CD14-positive monocyte (primary cell): ENCODE measurements around the gene RXFP2. TPM values are rescaled to one million over a fixed set of nuclear protein-coding genes. Genes with fewer than 3 reads are reported as not detected.

ENCODE experiments used
- DNase-seq, 3 donors: peaks; one replicate each; pipeline ENCODE4 v3.0.0-alpha.2; 2011 to 2022
- H2AFZ ChIP-seq: 2 replicates; pipeline ENCODE4 v1.6.0; 2012; ENCODE audit warnings: mild to moderate bottlenecking, low read depth, low read length, inconsistent platforms; ENCODE audit not compliant: insufficient read depth, poor library complexity, severe bottlenecking
- H3K27ac ChIP-seq, 2 donors: 1 replicate in 1 of 2; 2 replicates in 1 of 2; pipeline ENCODE4 v1.5.1; 2012 to 2013; ENCODE audit warnings: low read length in 2 of 2, control low read depth in 1 of 2, inconsistent platforms in 1 of 2, low read depth in 1 of 2, mild to moderate bottlenecking in 1 of 2
- H3K27me3 ChIP-seq, 2 donors: one replicate each; pipeline versions ENCODE4 v1.6.0 to v1.6.1; 2011 to 2013; ENCODE audit warnings: low read length in 2 of 2; ENCODE audit not compliant: control insufficient read depth in 2 of 2, insufficient read depth in 2 of 2
- H3K36me3 ChIP-seq, 2 donors: replicated peaks in 1 of 2; 1 replicate in 1 of 2; 2 replicates in 1 of 2; pipeline versions ENCODE4 v1.5.1 to v1.6.1; 2012 to 2013; ENCODE audit warnings: low read length in 2 of 2, control low read depth in 1 of 2, inconsistent platforms in 1 of 2, mild to moderate bottlenecking in 1 of 2; ENCODE audit not compliant: insufficient read depth in 2 of 2, control insufficient read depth in 1 of 2
- H3K4me1 ChIP-seq, 2 donors: 1 replicate in 1 of 2; 2 replicates in 1 of 2; pipeline versions ENCODE4 v1.5.1 to v1.6.1; 2012 to 2013; ENCODE audit warnings: low read length in 2 of 2, control low read depth in 1 of 2, inconsistent platforms in 1 of 2, mild to moderate bottlenecking in 1 of 2, moderate library complexity in 1 of 2; ENCODE audit not compliant: insufficient read depth in 2 of 2, control insufficient read depth in 1 of 2
- H3K4me2 ChIP-seq: replicated peaks from 2 replicates; pipeline ENCODE3; 2012; ENCODE audit warnings: low read length, moderate library complexity, mild to moderate bottlenecking; ENCODE audit not compliant: poor library complexity, severe bottlenecking; ENCODE audit errors: extremely low read depth
- H3K4me3 ChIP-seq, 3 experiments: fragments of 200-600 bp in 1 of 3; sonication (generic) in 1 of 3; replicated peaks in 1 of 3; 1 replicate in 2 of 3; 2 replicates in 1 of 3; pipeline ENCODE4 v1.5.1; 2011 to 2013; ENCODE audit warnings: low read length in 3 of 3, mild to moderate bottlenecking in 3 of 3, control low read depth in 2 of 3, low read depth in 2 of 3, inconsistent platforms in 1 of 3, moderate library complexity in 1 of 3
- H3K79me2 ChIP-seq: 2 replicates; pipeline ENCODE4 v1.6.0; 2012; ENCODE audit warnings: mild to moderate bottlenecking, control low read depth, inconsistent platforms, low read length, moderate library complexity; ENCODE audit not compliant: insufficient read depth
- H3K9ac ChIP-seq: 2 replicates; pipeline ENCODE4 v1.6.0; 2017; ENCODE audit warnings: low read length, mild to moderate bottlenecking; ENCODE audit not compliant: insufficient read depth, poor library complexity, severe bottlenecking
- H3K9me3 ChIP-seq, 2 donors: replicated peaks in 1 of 2; 1 replicate in 1 of 2; 2 replicates in 1 of 2; pipeline versions ENCODE4 v1.5.1 to v1.6.1; 2012 to 2013; ENCODE audit warnings: low read length in 2 of 2, control low read depth in 1 of 2; ENCODE audit not compliant: control insufficient read depth in 1 of 2, insufficient read depth in 1 of 2
- H4K20me1 ChIP-seq: 2 replicates; pipeline ENCODE4 v1.6.0; 2012; ENCODE audit warnings: mild to moderate bottlenecking, low read length, control low read depth, moderate library complexity; ENCODE audit not compliant: insufficient read depth
- H3K27ac Mint-ChIP-seq, 7 donors: one replicate each; pipeline ENCODE4 v1.8.0; 2020; ENCODE audit warnings: mild to moderate bottlenecking in 7 of 7, mixed read lengths in 7 of 7, moderate library complexity in 6 of 7, inconsistent platforms in 2 of 7
- H3K27me3 Mint-ChIP-seq, 3 donors: one replicate each; pipeline ENCODE4 v1.8.0; 2021 to 2022; ENCODE audit warnings: low read depth in 3 of 3, mild to moderate bottlenecking in 3 of 3, mixed read lengths in 3 of 3, moderate library complexity in 3 of 3, inconsistent platforms in 1 of 3
- H3K36me3 Mint-ChIP-seq, 2 donors: one replicate each; pipeline ENCODE4 v1.8.0; 2020; ENCODE audit warnings: mixed read lengths in 2 of 2, inconsistent platforms in 1 of 2, mild to moderate bottlenecking in 1 of 2
- H3K4me1 Mint-ChIP-seq: one replicate; pipeline ENCODE4 v1.8.0; 2020; ENCODE audit warnings: mild to moderate bottlenecking, mixed read lengths
- H3K4me3 Mint-ChIP-seq, 2 donors: one replicate each; pipeline ENCODE4 v1.8.0; 2020; ENCODE audit warnings: mild to moderate bottlenecking in 2 of 2, mixed read lengths in 2 of 2, moderate library complexity in 1 of 2
- H3K9me3 Mint-ChIP-seq, 7 donors: one replicate each; pipeline ENCODE4 v1.8.0; 2020 to 2022; ENCODE audit warnings: mixed read lengths in 7 of 7, mild to moderate bottlenecking in 6 of 7, moderate library complexity in 6 of 7, inconsistent platforms in 2 of 7
- CTCF ChIP-seq: fragments of 200-600 bp; IDR thresholded peaks from one replicate; pipeline ENCODE4 v1.8.0; 2022; ENCODE audit warnings: antibody characterized with exemption, mild to moderate bottlenecking
- WGBS: methylation state at CpG from one replicate; pipeline ENCODE4 v1.1.5; 2013; ENCODE audit warnings: missing lambda C conversion rate; ENCODE audit not compliant: insufficient coverage; 5-methylcytosine and 5-hydroxymethylcytosine counted together
- intact Hi-C, 2 donors: fragments of 100-400 bp; cut with micrococcal nuclease; formaldehyde crosslinking; loops; one replicate each; pipeline versions ENCODE4 v1.15.0 to v1.15.1; 2023
- polyA plus RNA-seq, 3 donors: library from polyadenylated mRNA; depleted of rRNA in 1 of 3; unstranded in 2 of 3; stranded (reverse) in 1 of 3; fragments of 300-500 nt in 2 of 3; fragments of >200 nt in 1 of 3; fragmentation: Illumina TruSeq in 2 of 3; gene quantifications; 1 replicate in 2 of 3; 2 replicates in 1 of 3; pipeline ENCODE4 v1.2.3, GENCODE V29; 2012 to 2021

RXFP2 gene
- polyA plus RNA-seq, 3 donors = 0.38 to 0.69 TPM; not detected in 1

GRCh38 chr13:31747966-31748365 lies 8.6 kb downstream of the RXFP2 start:
- no peaks in the 10 kb centered on the region for H3K36me3 ChIP-seq
- H3K9me3 Mint-ChIP-seq = no peaks in the 10 kb centered on the region
- no peaks in the 10 kb centered on the region for H3K79me2 ChIP-seq
- peaks cover 15 to 26% of the 10 kb centered on the region in 2 donors for H3K36me3 Mint-ChIP-seq
- TF ChIP-seq CTCF = no peak
- H3K9me3 ChIP-seq = no peaks in the 10 kb centered on the region
- H3K4me3 Mint-ChIP-seq = no peak overlapping the region
- intact Hi-C loops = no loop called here
- H3K4me1 Mint-ChIP-seq = peaks cover 8% of the 10 kb centered on the region
- peaks cover 0 to 4% (median 3%) of the 10 kb centered on the region in 3 donors for H3K27me3 Mint-ChIP-seq
- no peak overlapping the region for H3K9ac ChIP-seq
- no peak overlapping the region for H3K4me3 ChIP-seq
- H3K4me2 ChIP-seq = no peak overlapping the region
- no CpG with 5 or more reads among the region's 2 CpGs for WGBS
- H4K20me1 ChIP-seq = no peaks in the 10 kb centered on the region
- H3K27me3 ChIP-seq = no peaks in the 10 kb centered on the region
- no peak overlapping the region for H3K27ac ChIP-seq
- no peak for DNase-seq
- H3K27ac Mint-ChIP-seq = no peak overlapping the region
- H3K4me1 ChIP-seq = peaks cover 7 to 11% of the 10 kb centered on the region in 2 donors
- no peak overlapping the region for H2AFZ ChIP-seq

- Mint-ChIP-seq H3K27me3 (peaks cover 2 to 4% (median 2%) of the 10 kb centered on the region in 3 donors), H3K27ac (no peak overlapping the region), H3K4me1 (peaks cover 25% of the 10 kb centered on the region), H3K4me3 (no peak overlapping the region), H3K36me3 (peaks cover 19 to 26% of the 10 kb centered on the region in 2 donors), H3K9me3 (no peaks in the 10 kb centered on the region)
- no peak overlapping the region for H2AFZ ChIP-seq
- no peak overlapping the region for H3K9ac ChIP-seq
- peaks cover 9 to 11% of the 10 kb centered on the region in 2 donors for H3K4me1 ChIP-seq
- 100% methylated on average over 1 of the region's 4 CpGs for WGBS
- H3K4me3 ChIP-seq = no peak overlapping the region
- no peaks in the 10 kb centered on the region for H3K79me2 ChIP-seq
- H3K27ac ChIP-seq = no peak overlapping the region
- H4K20me1 ChIP-seq = no peaks in the 10 kb centered on the region
- no peaks in the 10 kb centered on the region for H3K36me3 ChIP-seq
- H3K27me3 ChIP-seq = no peaks in the 10 kb centered on the region
- no peak for TF ChIP-seq CTCF
- intact Hi-C loops = no loop called here
- peak in 2 of 3 donors; percentile 9 to 17 for DNase-seq
- H3K9me3 ChIP-seq = no peaks in the 10 kb centered on the region
- H3K4me2 ChIP-seq = no peak overlapping the region
These were observed 10.6 kb downstream of the RXFP2 start for GRCh38 chr13:31749929-31750328.
